Daoy (cell line): Measurements from ENCODE around the gene LRP10. TPM values are rescaled to one million over a fixed set of nuclear protein-coding genes. Genes with fewer than 3 reads are reported as not detected.
"Not testable (repeated sequence)": the region's sequence is repeated elsewhere in the genome, so short reads cannot be mapped to it uniquely, and the experiment has no call there.

Experiments used
- DNase-seq: peaks from one replicate; pipeline ENCODE4 v3.0.0-alpha.2; 2015; ENCODE audit warnings: low read depth
- total RNA-seq: library from RNA; depleted of rRNA; stranded (reverse); fragments of >200 nt; shearing (Covaris generic); gene quantifications from 2 replicates; pipeline ENCODE4 v1.2.3, GENCODE V29; 2014

LRP10 gene
- total RNA-seq, 1 experiment from 2014 or later, result 21.1 TPM

DNA sequence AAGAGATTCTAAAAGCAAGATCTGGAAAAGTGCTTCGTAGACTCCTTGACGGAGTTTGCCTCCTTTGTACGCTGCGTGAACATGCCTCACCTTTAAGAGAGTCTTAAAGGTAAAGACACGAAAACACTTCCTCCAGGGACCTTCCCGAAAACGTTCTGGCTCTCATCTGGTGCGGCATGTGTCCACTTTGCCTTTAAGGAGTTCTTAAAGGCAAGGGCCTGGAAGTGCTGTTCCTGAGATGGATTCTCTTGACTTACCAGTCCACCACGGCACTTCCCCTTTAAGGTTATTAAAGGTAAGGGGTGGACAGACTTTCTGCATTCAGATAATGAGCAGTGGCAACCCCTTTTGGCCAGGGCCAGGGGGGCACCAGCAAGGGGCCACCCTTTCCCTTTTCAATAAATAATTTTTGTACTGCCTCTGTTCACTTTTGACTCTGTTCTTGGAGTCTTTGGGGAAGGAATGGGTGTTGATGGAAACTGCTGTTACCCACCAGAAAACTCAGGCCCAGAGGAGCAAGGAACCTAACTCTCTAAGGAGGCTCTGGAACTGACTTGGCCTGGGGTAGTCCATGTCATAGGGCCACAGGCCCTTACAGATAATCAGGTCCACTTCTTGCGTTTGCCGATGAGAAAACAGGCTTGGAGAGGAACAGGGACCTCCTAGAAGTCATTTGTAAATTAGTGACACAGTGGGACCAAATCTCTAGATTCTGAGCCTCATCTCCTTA, 15.9 kb downstream of the LRP10 start:
- DNase-seq, result peak; percentile 64

GRCh38 chr14:22887990-22888378, 16.4 kb downstream of the LRP10 start:
- DNase-seq, result no peak

- DNase-seq, result no peak
Observed at GRCh38 chr14:22888662-22889061, 17.1 kb downstream of the LRP10 start.

DNA sequence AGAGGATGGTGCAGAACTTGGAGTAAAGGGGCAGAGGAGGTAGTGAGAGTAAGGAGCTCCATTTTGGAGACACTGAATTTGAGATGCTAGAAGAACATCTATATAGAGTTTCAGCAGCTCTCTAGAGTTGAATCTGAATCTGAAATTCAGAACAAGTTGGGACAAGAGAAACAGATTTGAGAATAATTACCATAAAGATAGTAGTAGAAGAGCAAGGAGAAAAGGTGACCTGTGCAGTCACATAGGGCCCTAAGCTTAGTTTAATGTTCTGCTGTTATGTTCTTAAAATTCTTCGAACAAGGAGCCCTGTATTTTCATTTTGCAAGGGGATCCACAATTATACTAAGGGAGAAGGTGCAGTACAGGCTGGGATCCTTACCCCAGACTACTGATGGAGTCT, 18.9 kb downstream of the LRP10 start:
- DNase-seq, result no peak

DNA sequence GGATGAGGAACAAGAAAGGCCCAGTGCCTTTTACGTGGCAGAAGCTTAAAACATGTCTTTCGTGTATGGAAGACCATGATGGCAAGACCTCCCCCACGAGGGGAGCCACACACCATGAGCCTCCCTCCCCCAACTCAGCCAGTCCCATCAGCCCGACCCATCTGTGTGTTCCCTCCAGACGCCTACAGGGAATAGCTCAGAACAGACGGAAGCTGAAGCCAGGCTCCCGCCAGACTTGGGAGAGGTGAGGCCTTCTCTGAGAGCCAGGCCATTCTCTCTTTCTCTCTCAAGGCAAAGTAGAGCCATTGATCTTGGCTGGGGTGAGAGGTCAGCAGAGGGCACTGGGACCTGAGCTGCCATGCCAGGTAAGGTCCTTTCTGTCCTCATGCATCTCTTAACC, 20.9 kb downstream of the LRP10 start:
- DNase-seq, result no peak

GRCh38 chr14:22893706-22894105, 22.2 kb downstream of the LRP10 start:
- no peak for DNase-seq

- no peak for DNase-seq
Observed at GRCh38 chr14:22895402-22895801, 23.9 kb downstream of the LRP10 start.

DNA sequence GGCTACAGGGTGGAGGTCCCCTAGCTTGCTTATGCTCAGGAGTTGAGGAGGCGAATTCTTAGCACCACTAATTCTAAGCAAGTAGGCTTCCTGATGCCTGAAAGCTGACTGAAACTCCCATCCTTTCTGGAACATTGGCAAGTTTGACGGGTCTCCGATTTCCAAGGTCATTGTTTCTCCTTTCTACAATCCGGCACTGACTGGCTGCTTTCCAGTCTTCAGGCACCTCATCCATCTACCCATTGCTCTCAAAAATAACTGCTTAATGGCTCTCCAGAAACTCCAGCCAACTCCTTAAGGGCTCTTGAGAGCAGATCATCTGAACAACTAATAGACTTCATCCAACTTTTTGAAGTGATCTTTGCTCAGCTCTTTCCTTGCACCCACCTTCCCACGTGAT, 24.8 kb downstream of the LRP10 start:
- DNase-seq, result no peak

- DNase-seq, result no peak
Observed at GRCh38 chr14:22896760-22897159, 25.2 kb downstream of the LRP10 start.

- DNase-seq, result no peak
Observed at GRCh38 chr14:22897357-22897756, 25.8 kb downstream of the LRP10 start.

DNA sequence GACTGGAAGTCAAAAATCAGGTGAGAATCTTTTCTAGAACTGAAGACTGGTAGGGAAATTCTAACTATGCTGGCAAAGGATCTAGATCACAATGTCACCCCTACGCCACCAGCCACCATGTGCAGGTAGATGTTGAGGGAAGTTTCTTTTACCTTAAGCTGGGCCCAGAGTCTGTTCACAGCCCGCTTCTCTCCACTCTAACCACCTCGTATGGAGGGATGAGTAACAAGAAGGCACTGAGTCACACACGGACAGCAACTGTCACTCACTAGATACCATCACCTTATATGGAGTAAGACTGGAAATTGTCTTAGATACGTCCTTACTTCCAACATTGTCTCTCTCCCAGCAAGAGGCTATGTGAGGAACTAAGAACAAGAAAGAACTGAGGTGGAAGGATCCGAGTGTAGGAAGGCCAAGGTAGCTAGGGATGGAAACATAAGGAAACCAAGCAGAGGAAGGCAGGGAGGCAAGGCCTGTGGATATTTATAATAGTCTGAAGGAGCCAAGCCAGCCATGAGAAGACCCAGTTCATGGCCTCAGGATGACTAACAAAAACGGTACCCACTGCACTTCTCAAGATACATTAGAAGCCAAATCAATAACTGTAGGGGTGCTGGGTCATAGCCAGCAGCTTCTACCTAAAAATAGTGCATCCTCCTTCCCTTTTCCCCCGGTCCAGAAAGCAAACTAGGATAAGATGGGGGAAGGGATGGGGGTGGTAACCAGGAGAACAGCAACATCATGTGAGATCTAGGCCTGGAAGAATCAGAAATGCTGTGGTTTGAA, 27.0 kb downstream of the LRP10 start:
- DNase-seq, result peak; percentile 65

DNA sequence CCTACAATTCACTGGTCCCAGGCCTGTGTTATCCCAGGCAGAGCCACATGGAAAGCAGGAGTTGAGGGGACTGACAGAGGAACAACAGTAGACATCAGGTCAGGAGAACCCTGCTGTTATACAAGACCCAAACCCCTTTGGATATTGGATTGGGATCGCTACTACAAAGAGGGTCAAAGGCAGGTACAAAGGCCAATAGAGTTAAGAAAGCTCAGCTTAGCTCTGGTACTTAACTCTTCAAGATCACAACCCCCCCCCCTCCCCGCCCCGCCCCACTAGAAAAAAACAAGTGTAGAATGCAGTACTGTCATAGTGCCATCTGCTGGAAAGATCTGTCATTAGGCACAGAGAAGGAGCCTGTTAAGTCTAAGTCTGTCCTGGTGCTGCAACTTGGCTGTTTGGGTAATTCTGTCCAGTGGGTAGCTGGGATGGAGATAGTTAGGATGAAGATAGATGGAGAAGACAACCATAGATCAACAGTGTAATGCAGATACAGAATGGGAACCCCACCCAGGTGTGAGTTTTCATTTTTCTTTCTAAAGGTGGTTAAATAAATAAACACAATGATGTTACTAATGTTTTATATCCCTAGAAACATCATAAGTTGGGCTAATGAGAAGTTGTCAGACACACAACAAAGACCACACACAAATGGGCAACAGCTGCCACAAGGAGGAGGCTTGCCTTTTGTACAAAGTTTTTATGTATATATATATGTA, 28.7 kb downstream of the LRP10 start:
- peak; percentile 66 for DNase-seq

GRCh38 chr14:22901799-22902198, 30.3 kb downstream of the LRP10 start:
- DNase-seq, result no peak

GRCh38 chr14:22903742-22904087, 32.2 kb downstream of the LRP10 start:
- no peak for DNase-seq

DNA sequence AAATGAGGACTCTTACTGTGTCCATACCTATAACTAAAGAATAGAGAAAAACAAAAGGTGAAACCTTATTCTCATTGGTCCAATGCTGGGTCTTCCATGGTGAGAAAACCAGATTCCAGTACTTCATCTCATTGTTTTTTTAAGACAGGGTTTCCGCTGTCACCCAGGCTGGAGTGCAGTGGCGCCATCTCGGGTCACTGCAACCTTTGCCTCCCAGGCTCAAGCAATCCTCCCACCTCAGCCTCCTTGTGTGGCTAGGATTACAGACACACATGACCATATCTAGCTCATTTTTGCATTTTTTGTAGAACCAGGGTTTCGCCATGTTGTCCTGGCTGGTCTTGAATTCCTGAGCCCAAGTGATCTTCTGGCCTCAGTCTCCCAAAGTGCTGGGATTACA, 34.1 kb downstream of the LRP10 start:
- DNase-seq, result no peak

DNA sequence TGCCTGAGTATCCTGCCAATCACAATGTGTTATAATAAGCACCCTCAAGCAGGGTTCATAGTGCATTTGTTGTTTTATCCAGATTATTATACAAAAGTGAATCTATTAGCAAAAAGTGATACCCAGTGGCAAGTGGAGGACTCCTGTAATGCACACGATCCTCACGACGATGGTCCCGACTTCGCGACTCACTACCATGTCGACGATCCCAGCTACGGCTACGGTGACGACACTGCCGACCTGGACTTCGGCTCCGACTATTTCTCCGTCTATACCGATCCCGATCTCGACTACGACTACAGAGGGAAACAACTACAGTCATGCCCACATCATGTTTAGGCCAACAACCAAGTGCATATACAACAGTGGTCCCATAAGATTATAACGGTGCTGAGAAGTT, 34.5 kb downstream of the LRP10 start:
- no peak for DNase-seq

DNA sequence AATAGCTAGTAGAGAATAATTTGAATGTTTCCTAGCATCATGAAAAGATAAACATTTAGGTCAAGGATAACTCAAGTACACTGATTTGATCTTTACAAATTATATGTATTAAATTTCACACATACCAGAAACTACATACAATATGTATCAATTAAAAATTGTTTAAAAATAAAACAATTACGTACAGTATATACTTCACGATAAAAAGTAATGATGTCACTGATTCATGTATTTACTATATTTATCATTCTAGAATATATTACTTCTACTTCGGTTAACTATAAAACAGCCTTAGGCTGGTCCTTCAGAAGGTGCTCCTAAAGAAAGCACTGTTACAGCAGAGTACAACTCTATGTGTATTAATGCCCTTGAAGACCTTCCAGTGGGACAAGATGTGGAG, 35.9 kb downstream of the LRP10 start:
- DNase-seq, result no peak

GRCh38 chr14:22908601-22909000, 37.1 kb downstream of the LRP10 start:
- DNase-seq, result no peak

DNA sequence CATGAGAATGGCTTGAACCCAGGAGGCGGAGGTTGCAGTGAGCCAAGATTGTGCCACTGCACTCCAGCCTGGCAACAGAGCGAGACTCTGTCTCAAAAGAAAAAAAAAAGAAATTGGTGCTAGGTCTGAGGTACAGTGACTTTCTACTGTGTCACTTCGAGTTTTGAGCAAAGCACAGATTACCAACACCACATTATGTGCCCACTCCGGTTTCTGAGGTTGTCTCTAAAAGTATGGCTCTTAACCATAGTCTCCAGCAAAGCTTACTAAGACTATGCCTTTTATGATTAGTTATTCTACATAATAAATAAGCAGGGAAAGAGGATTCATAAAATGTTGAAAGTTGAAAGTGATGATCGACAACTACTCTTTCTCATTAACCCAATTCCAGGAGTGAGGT, 39.4 kb downstream of the LRP10 start:
- no peak for DNase-seq

DNA sequence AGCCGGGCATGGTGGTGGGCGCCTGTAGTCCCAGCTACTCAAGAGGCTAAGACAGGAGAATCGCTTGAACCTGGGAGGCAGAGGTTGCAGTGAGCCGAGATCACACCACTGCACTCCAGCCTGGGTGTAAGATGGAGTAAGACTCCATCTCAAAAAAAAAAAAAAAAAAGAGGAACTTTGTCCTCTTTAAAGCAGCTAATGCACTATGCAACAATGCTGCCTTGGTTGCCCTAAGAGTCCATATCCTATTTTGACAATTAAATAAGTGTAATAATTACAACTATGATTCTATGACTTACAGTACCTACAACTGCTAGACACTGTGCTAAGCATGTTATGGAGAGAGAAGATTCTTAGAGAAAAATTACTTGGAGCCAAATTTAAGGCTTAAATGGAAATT, 43.3 kb downstream of the LRP10 start:
- not testable (repeated sequence) for DNase-seq

GRCh38 chr14:22915886-22916521, 44.5 kb downstream of the LRP10 start:
- DNase-seq, result no peak
